A549 (cell line): ENCODE data around the gene BRI3BP.

Experiments used
- CTCF ChIP-seq: fragments of >200 bp; sonication (Bioruptor Twin); formaldehyde crosslinking; IDR thresholded peaks from 3 replicates; pipeline ENCODE4 v1.5.1; 2016
- MAFK ChIP-seq: fragments of 450-650 bp; IDR thresholded peaks from 2 replicates; pipeline ENCODE4 v1.6.1; 2014; ENCODE audit not compliant: partially characterized antibody
- POLR2A ChIP-seq: IDR thresholded peaks from 2 replicates; pipeline ENCODE4 v1.6.1; 2012; ENCODE audit warnings: mild to moderate bottlenecking, low read length
- ZNF302 ChIP-seq: fragments of 250-450 bp; sonication (Bioruptor Pico); IDR thresholded peaks from 2 replicates; pipeline ENCODE4 v1.9.0; 2021; ENCODE audit warnings: inconsistent platforms, mild to moderate bottlenecking, moderate library complexity

- TF ChIP-seq CTCF (no peak), ZNF302 (CRISPR knock-in tag) (no peak), MAFK (no peak), POLR2A (no peak)
Measured at GRCh38 chr12:124949779-124950728, 43.4 kb upstream of the BRI3BP start.
